IPS-11a (cell line): ENCODE results near the gene NDUFA6.
A peak's percentile ranks its signal among the peaks of the same experiment; 100 is the strongest.
"Not testable (repeated sequence)": the region's sequence is repeated elsewhere in the genome, so short reads cannot be mapped to it uniquely, and the experiment has no call there.

ENCODE experiments used
- H3K4me3 ChIP-seq: one replicate; pipeline ENCODE4 v1.5.1; 2013; ENCODE audit warnings: low read depth, low read length, control low read depth

Gene NDUFA6

GRCh38 chr22:42072606-42073330 is 17.8 kb downstream of the NDUFA6 start:
- no peak overlapping the region for H3K4me3 ChIP-seq

GRCh38 chr22:42071508-42071907 is 19.1 kb downstream of the NDUFA6 start:
- H3K4me3 ChIP-seq: not testable (repeated sequence)

DNA sequence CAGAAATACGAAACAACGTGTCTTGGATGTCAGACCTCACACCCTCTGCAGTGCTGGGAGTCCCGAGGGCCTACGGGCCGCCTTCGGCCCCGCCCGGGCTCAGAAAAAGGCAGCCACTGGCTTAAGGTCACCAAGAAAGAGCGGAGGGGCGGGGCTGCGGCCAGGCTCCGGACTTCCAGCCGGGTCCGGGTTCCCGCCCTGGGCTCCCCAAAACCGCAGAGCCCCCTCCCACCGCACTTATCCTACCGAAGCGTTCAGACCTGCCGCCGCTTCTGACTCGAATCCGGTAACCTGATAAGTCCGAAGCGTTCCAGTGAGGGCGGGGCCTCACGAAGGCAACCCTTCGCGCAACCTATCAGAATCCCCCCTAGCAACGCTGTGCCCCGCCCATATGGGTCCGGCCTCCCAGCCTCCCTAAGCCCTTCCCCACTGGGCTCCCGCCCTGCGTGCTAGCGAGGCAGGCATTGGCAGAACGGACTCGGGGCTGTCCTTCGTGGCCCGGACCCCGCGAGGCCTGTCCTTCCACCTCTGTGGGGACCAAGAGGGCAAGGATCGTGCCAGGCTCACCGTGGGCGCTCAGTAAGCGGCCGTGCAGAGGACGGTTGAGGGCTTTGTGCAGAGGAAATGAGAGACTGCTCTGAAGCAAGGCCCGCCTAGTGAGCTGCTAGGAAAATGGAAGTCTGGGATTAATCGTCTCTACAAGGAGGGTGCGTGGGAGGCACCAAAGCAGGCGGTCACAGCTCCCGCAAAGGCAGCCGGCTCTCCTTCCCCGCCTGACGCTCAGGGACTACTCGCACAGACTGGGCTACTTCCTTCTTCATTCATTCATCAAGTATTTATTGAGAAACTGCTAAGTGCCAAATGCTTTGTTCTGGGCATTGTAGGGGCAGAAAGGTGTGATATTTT is 19.8 kb downstream of the NDUFA6 start, which contains the start of gene NAGA:
Gene NAGA, minus strand, starts transcription at position 296 of the 906 bp plus-strand sequence. CDS start 515 bp downstream, outside the sequence.
- H3K4me3 ChIP-seq: peak within 1 kb of the TSS; percentile 43

DNA sequence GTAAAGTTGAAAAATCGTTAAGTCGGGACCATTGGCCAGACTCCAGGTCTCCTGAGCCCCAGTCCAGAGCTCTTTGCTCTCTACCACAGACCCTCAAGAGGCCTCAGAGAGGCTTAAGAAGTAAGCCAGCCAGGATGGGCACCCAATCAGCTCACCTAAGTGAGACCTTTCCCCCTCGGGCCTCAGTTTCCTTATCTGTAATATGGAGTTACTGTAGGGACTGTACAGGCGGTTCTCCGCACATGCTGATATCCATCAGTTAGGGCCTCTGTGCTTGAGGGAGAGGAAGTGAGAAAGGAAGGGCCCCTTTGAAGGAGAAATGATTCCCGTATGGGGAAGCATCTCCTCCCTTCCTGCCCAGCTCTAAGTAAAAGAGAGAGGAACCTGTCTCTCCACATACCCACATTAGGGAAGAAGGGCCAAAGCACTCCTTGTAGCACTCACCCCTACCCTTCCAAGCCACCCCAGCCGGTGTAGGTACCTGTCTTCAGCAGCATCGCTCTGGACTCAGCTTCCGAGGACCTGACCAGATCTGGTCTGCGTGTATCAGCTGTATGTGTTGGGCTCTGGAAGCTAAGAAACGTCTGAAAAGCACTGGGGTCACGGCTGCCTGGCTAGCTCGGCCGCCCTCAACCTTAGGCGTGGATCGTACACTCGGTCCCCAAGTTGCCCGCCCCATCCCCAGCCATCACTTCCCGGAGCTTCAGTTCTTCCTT is 20.6 kb downstream of the NDUFA6 start:
- H3K4me3 ChIP-seq: peak overlapping the region; percentile 43

DNA sequence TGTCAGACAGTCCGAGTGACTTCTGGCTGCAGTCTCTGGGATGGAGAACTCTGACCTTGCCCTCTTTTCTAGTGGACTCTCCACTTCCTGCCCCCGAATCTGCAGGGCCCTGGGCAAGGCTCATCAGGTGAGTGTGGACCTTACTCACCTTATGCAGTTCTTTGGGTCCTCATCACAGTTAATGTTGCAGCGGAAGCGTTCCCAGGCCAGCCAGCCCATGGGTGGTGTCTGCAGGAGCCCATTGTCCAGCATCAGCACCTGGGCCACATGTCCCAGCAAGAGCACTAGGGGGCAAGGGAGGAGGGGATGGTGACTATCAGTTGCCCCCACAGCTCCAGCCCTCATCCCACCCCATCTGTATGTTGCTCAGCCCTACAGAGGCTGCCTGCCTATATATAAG is 22.3 kb downstream of the NDUFA6 start:
- no peak overlapping the region for H3K4me3 ChIP-seq

DNA sequence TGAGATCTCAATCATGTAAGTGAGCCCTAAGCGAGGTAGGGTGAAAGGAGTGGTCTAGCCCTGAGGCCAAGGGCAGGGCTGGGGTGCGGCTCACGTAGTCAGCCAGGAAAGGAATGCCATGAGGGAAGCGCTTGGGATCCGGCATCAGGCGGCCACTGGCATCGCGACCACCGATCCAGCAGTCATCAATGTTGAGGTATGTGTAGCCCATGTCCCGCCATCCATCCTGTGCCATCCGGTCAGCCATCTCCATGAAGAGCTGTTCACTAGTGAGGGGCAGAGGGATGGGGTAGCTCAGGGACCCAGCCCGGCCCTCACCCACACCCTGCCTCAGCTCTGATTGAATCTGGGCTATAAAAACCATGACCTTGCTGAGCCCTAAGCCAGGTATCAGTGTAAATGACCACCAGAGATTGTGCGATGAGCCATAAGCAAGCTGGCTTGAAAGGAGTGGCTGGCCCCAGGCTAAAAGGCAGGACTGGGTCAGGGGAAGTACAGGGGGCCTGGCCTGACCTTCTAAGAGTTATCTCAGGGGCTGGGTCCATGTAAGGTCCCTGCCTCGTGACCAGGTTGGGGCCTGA is 22.8 kb downstream of the NDUFA6 start:
- no peak overlapping the region for H3K4me3 ChIP-seq

DNA sequence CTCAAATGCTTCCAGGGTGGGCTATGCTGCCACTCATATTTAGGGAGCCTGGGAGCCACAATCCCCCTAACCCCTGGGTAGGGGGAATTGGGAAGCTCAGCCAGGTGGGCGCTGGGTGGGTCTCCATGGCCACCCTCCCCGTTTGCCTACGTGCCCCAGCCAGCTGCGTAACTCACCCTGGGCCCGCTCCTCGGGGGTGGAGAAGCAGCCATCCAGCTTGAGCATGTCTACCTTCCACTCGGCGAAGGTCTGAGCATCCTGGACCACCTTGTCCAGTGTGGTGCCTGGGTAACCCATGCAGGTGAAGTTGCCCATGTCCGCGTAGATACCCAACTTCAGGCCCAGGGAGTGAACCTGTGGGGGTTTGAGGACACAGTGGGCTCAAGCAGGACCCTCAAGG is 23.6 kb downstream of the NDUFA6 start:
- H3K4me3 ChIP-seq: no peak overlapping the region

GRCh38 chr22:42066126-42066761 is 24.3 kb downstream of the NDUFA6 start:
- H3K4me3 ChIP-seq: no peak overlapping the region

DNA sequence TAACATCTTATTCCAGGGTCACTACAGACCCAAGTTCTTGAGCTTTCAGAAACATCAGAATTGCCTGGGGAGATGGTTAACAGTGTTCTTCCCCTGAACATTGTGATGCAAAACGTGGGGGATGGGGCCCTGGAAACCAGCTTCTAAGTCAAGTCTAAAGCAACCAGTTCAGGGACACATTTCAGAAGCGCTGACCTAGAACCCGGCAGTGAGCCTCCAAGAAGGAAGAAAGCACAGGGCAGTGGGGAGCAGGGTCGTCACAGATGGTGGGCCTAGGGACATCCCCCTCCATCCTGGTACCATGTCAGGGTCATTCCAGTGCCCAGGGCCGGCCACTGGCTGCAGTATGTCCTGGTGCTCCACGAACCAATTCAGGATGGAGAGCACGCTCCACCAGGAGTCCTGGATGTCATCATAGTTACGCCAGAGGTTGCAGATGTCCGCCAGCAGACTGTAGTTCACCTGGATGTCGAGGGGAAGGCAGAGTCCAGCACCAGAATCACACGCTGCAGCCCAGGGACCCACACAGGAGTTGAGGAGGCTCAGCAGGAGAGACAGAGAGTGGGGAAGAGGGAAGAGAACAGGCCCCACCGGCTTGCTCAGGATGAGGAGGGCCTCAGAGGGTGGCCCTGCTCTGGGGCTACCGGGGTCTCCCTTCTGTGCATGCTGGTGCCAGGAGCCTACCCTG is 25.0 kb downstream of the NDUFA6 start:
- H3K4me3 ChIP-seq: no peak overlapping the region

DNA sequence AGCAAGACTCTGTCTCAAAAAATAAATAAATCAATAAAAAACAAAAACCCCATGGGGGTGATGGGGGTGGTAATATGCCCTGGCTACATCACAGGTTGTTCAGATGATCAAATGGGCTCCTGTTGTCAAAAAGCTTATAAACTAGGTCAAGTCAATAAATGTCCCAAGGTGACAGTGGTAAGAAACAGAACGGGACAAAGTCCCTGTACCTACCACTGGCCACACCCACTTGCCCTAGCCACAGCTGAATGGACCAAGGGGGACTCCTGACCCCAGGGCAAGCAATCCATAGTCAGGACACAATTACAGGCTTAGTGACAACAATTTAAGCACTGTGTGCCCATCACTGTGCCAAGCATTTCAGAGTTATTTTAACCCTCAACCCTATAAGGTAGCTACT is 25.9 kb downstream of the NDUFA6 start:
- H3K4me3 ChIP-seq: no peak overlapping the region

- H3K4me3 ChIP-seq: no peak overlapping the region
Measured at GRCh38 chr22:42062506-42063170, 27.9 kb downstream of the NDUFA6 start.

DNA sequence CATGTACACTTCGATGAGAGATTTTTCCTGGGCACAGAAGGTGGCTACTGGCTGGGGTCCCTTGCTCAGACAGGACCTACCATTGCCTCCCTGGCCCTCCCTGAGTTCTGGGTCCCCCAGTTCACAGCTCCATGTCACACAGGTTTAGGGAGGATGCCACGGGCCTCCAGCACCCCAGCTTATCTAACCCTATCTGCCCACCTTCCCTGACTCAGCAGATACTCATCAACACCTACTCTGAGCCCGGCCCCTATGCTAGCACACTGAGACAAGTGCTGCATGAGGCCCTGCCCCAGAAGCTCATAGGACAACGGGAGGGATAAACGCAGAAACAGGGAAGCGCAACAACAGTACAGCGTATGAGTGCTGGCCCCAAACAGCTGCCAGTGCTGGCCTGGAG is 29.5 kb downstream of the NDUFA6 start:
- H3K4me3 ChIP-seq: no peak overlapping the region

- H3K4me3 ChIP-seq: no peak overlapping the region
Measured at GRCh38 chr22:42060489-42060888, 30.1 kb downstream of the NDUFA6 start.

- H3K4me3 ChIP-seq: no peak overlapping the region
Measured at GRCh38 chr22:42056757-42057511, 33.6 kb downstream of the NDUFA6 start.

- no peak overlapping the region for H3K4me3 ChIP-seq
Measured at GRCh38 chr22:42052765-42053164, 37.8 kb downstream of the NDUFA6 start.

DNA sequence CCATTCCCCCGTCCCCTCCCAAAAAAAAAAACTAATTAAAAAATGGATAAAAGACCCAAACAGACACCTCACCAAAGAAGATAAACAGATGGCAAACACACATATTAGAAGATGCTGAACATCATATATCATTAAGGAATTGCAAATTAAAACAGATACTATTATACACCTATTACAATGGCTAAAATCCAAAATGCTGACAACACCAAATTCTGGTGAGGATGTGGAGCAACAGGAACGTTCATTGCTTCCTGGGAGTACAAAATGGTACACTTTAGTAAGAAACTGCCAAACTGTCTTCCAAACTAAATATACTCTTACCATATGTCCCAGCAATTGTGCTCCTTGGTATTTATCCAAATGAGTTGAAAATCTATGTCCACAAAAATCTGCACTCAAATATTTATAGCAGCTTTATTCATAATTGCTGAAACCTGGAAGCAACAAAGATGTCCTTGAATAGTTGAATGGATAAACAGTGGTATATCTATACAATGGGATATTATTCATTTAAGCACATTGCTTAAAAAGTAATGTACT is 39.9 kb downstream of the NDUFA6 start:
- H3K4me3 ChIP-seq: no peak overlapping the region

- H3K4me3 ChIP-seq: no peak overlapping the region
Measured at GRCh38 chr22:42041784-42042183, 48.8 kb downstream of the NDUFA6 start.

- no peak overlapping the region for H3K4me3 ChIP-seq
Measured at GRCh38 chr22:42039271-42039670, 51.3 kb downstream of the NDUFA6 start.
